ENCODE measurements around the gene MIF4GD. TPM values are rescaled to one million over a fixed set of nuclear protein-coding genes. Genes with fewer than 3 reads are reported as not detected.
"Not testable (repeated sequence)": the region's sequence is repeated elsewhere in the genome, so short reads cannot be mapped to it uniquely, and the experiment has no call there.

Gene MIF4GD
- 8.2 TPM for total RNA-seq

GRCh38 chr17:75270966-75271232, at the start of gene MIF4GD:
Gene MIF4GD (minus strand): TSS chr17:75271231. CDS start chr17:75270195, 1,036 bp downstream.
- FAIRE-seq (no peak), DNase-seq (ENCODE audit: low spot score in 2 of 2) (no peak)

GRCh38 chr17:75319904-75320691, 49.1 kb upstream of the MIF4GD start:
- no peak for DNase-seq (ENCODE audit: low spot score in 2 of 2)

GRCh38 chr17:75318615-75319222, 47.7 kb upstream of the MIF4GD start:
- DNase-seq (ENCODE audit: low spot score in 2 of 2): no peak
- no peak for FAIRE-seq

More at GRCh38 chr17:75319904-75320691, 49.1 kb upstream of the MIF4GD start:
- no peak for FAIRE-seq

- FAIRE-seq (no peak), DNase-seq (ENCODE audit: low spot score in 2 of 2) (no peak)
These were observed 47.2 kb upstream of the MIF4GD start for GRCh38 chr17:75318211-75318610.

- DNase-seq (ENCODE audit: low spot score in 2 of 2) (no peak), FAIRE-seq (no peak)
These were observed 46.6 kb upstream of the MIF4GD start for GRCh38 chr17:75317671-75318070.

- FAIRE-seq (no peak), DNase-seq (ENCODE audit: low spot score in 2 of 2) (no peak)
These were observed 45.2 kb upstream of the MIF4GD start for GRCh38 chr17:75316253-75316652.

GRCh38 chr17:75315541-75316243, 44.7 kb upstream of the MIF4GD start:
- no peak for DNase-seq (ENCODE audit: low spot score in 2 of 2)
- no peak for FAIRE-seq

GRCh38 chr17:75313941-75314551, 43.0 kb upstream of the MIF4GD start:
- FAIRE-seq (no peak), DNase-seq (ENCODE audit: low spot score in 2 of 2) (no peak)

GRCh38 chr17:75308732-75309629, 38.0 kb upstream of the MIF4GD start:
- DNase-seq (ENCODE audit: low spot score in 2 of 2) (no peak), FAIRE-seq (no peak)

- no peak for FAIRE-seq
- DNase-seq (ENCODE audit: low spot score in 2 of 2): no peak
These were observed 37.1 kb upstream of the MIF4GD start for GRCh38 chr17:75307957-75308731.

GRCh38 chr17:75301502-75302206, 30.6 kb upstream of the MIF4GD start:
- DNase-seq (ENCODE audit: low spot score in 2 of 2) (no peak), FAIRE-seq (no peak)

GRCh38 chr17:75301049-75301448, 30.0 kb upstream of the MIF4GD start:
- no peak for FAIRE-seq

GRCh38 chr17:75300280-75300679, 29.2 kb upstream of the MIF4GD start:
- FAIRE-seq (no peak), DNase-seq (ENCODE audit: low spot score in 2 of 2) (no peak)

More at GRCh38 chr17:75301049-75301448, 30.0 kb upstream of the MIF4GD start:
- no peak for DNase-seq (ENCODE audit: low spot score in 2 of 2)

- no peak for DNase-seq (ENCODE audit: low spot score in 2 of 2)
- no peak for FAIRE-seq
These were observed 24.4 kb upstream of the MIF4GD start for GRCh38 chr17:75295201-75296158.

GRCh38 chr17:75292810-75293448, 21.9 kb upstream of the MIF4GD start:
- not testable (repeated sequence) for DNase-seq (ENCODE audit: low spot score in 2 of 2); FAIRE-seq

- FAIRE-seq: no peak
- DNase-seq (ENCODE audit: low spot score in 2 of 2): no peak
These were observed 18.9 kb upstream of the MIF4GD start for GRCh38 chr17:75289832-75290337.
